Adrenal gland (tissue), 5 donors: Measurements from ENCODE around the gene SPG7.

Experiments
- POLR2A ChIP-seq, 2 donors: fragments of 450-650 bp; IDR thresholded peaks; one replicate each; pipeline ENCODE4 v1.6.1; 2017; ENCODE audit warnings: antibody characterized with exemption in 2 of 2, mild to moderate bottlenecking in 2 of 2, moderate library complexity in 1 of 2
- TF ChIP-seq, protein P1 (sequence below), 6 experiments: fragments of 450-650 bp in 4 of 6; fragments of 200-600 bp in 2 of 6; sonication (generic) in 1 of 6; IDR thresholded peaks; 1 replicate in 5 of 6; 2 replicates in 1 of 6; pipeline versions ENCODE4 v1.5.1 to v1.8.0; 2016 to 2021; ENCODE audit warnings: antibody characterized with exemption in 6 of 6, mild to moderate bottlenecking in 2 of 6, moderate library complexity in 1 of 6
- donor health status: DM: no; HTN: no; CAD: no.

DNA sequence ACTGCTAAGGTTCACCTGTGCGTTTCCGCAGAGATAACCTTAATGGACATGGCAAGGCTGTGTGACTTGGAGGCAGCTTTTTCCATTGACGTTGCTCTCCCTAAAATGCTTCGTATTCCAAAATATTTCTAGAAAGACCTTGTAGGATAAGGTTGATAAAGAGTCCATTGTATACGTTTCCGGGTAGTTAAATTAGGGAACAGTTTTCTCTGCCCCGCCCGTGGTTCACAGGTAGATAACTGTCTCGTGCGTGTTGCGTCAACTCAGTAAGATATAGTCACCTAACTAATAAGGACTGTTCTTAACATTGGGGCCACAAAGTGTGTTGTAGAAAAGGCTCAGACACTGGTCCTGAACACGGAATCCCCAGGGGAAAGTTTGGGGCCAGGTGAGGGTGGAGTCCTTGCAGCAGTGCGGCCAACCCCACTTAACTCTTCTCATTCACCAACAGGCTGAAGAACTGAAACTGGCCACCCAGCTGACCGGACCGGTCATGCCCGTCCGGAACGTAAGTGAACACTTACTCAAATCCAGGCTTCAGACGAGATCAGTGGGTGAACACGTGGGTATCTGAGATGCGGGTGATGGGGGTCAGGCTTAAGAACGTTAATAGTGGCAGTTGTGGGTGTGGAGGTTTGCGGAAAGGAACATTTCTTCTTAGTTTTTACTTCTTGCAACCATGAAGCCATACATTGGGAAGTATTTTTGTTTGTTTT is 53.8 kb downstream of the SPG7 start:
- TF ChIP-seq, protein P1, sequence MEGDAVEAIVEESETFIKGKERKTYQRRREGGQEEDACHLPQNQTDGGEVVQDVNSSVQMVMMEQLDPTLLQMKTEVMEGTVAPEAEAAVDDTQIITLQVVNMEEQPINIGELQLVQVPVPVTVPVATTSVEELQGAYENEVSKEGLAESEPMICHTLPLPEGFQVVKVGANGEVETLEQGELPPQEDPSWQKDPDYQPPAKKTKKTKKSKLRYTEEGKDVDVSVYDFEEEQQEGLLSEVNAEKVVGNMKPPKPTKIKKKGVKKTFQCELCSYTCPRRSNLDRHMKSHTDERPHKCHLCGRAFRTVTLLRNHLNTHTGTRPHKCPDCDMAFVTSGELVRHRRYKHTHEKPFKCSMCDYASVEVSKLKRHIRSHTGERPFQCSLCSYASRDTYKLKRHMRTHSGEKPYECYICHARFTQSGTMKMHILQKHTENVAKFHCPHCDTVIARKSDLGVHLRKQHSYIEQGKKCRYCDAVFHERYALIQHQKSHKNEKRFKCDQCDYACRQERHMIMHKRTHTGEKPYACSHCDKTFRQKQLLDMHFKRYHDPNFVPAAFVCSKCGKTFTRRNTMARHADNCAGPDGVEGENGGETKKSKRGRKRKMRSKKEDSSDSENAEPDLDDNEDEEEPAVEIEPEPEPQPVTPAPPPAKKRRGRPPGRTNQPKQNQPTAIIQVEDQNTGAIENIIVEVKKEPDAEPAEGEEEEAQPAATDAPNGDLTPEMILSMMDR (IDR thresholded peaks at IDR 0.05) = no peak
- no peak for TF ChIP-seq POLR2A (IDR thresholded peaks at IDR 0.05)
